Mucosa of descending colon (tissue), 3 donors: ENCODE measurements around the gene RNFT2. TPM values are rescaled to one million over a fixed set of nuclear protein-coding genes. Genes with fewer than 3 reads are reported as not detected.

Experiments used
- ATAC-seq: fragments of 200-7000 bp; cut with Tn5 transposase; one replicate; pipeline ENCODE4 v1.9.1; 2020; ENCODE audit warnings: mild to moderate bottlenecking, moderate library complexity
- DNase-seq, 3 donors: peaks; one replicate each; pipeline ENCODE4 v3.0.0-alpha.2; 2020
- H3K36me3 ChIP-seq: fragments of 200-600 bp; one replicate; pipeline ENCODE4 v1.8.0; 2021; ENCODE audit warnings: low read depth, mild to moderate bottlenecking
- H3K4me1 ChIP-seq: fragments of 200-600 bp; one replicate; pipeline ENCODE4 v1.8.0; 2021; ENCODE audit warnings: low read depth, mild to moderate bottlenecking
- H3K4me3 ChIP-seq: fragments of 200-600 bp; one replicate; pipeline ENCODE4 v1.8.0; 2021; ENCODE audit warnings: mild to moderate bottlenecking
- H3K9me3 ChIP-seq: fragments of 200-600 bp; one replicate; pipeline ENCODE4 v1.8.0; 2021; ENCODE audit warnings: mild to moderate bottlenecking
- intact Hi-C, 2 donors: fragments of 100-400 bp; cut with DNase I in 1 of 2; cut with micrococcal nuclease in 1 of 2; formaldehyde crosslinking; loops; one replicate each; pipeline versions ENCODE4 v1.11.0 to v1.11.1; 2022; cut with DNase I, micrococcal nuclease
- total RNA-seq, 3 donors: library from RNA; stranded (reverse); fragmentation: NEBNext Ultra II Directional in 2 of 3; extraction: Animal tissue kit (Norgen Biotek cat#: 25700) in 2 of 3; gene quantifications; one replicate each; pipeline versions ENCODE4 v1.2.1 to v1.2.4, GENCODE V29; 2021 to 2023
- TF ChIP-seq, protein P1 (sequence below): fragments of 200-600 bp; IDR thresholded peaks from one replicate; pipeline ENCODE4 v1.8.0; 2022; ENCODE audit warnings: antibody characterized with exemption, mild to moderate bottlenecking
- donor health status: DM: no; HTN: no; CAD: no; lungs with moderate emphysema.
- donor health status: DM: no; HTN: no; CAD: no.
- donor health status: DM: no; HTN: yes; CAD: no.

Gene RNFT2
- total RNA-seq, 3 donors from 2014 or later: 2.0 to 3.7 (median 2.1) TPM

- ATAC-seq: peak; percentile 79
- TF ChIP-seq, protein P1, sequence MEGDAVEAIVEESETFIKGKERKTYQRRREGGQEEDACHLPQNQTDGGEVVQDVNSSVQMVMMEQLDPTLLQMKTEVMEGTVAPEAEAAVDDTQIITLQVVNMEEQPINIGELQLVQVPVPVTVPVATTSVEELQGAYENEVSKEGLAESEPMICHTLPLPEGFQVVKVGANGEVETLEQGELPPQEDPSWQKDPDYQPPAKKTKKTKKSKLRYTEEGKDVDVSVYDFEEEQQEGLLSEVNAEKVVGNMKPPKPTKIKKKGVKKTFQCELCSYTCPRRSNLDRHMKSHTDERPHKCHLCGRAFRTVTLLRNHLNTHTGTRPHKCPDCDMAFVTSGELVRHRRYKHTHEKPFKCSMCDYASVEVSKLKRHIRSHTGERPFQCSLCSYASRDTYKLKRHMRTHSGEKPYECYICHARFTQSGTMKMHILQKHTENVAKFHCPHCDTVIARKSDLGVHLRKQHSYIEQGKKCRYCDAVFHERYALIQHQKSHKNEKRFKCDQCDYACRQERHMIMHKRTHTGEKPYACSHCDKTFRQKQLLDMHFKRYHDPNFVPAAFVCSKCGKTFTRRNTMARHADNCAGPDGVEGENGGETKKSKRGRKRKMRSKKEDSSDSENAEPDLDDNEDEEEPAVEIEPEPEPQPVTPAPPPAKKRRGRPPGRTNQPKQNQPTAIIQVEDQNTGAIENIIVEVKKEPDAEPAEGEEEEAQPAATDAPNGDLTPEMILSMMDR: no peak
- Histone ChIP-seq H3K36me3 (no peaks in the 10 kb centered on the region), H3K4me3 (no peak overlapping the region), H3K4me1 (peaks cover 32% of the 10 kb centered on the region), H3K9me3 (peaks cover 4% of the 10 kb centered on the region)
- intact Hi-C loops: no loop called here
- DNase-seq: peak; percentile 63 to 73 (median 69)
Measured at GRCh38 chr12:116878567-116879508, 140.7 kb downstream of the RNFT2 start.

GRCh38 chr12:116879509-116880212 is 141.5 kb downstream of the RNFT2 start:
- Histone ChIP-seq H3K36me3 (no peaks in the 10 kb centered on the region), H3K4me3 (no peak overlapping the region), H3K9me3 (peaks cover 2% of the 10 kb centered on the region), H3K4me1 (peaks cover 32% of the 10 kb centered on the region)
- peak; percentile 10 for ATAC-seq
- TF ChIP-seq, protein P1: no peak
- intact Hi-C loops: no loop called here
- peak in 2 of 3 donors; percentile 33 to 47 for DNase-seq

GRCh38 chr12:116880213-116880816 is 142.2 kb downstream of the RNFT2 start:
- no peak for ATAC-seq
- Histone ChIP-seq H3K4me1 (peaks cover 32% of the 10 kb centered on the region), H3K36me3 (no peaks in the 10 kb centered on the region), H3K9me3 (no peaks in the 10 kb centered on the region), H3K4me3 (no peak overlapping the region)
- intact Hi-C loops: no loop called here
- DNase-seq: no peak
- TF ChIP-seq, protein P1: no peak

- TF ChIP-seq, protein P1: no peak
- Histone ChIP-seq H3K36me3 (no peaks in the 10 kb centered on the region), H3K4me3 (no peak overlapping the region), H3K4me1 (peaks cover 32% of the 10 kb centered on the region), H3K9me3 (no peaks in the 10 kb centered on the region)
- intact Hi-C loops: no loop called here
- peak; percentile 83 for ATAC-seq
- DNase-seq: peak; percentile 46 to 70 (median 54)
Measured at GRCh38 chr12:116880817-116881324, 142.8 kb downstream of the RNFT2 start.

DNA sequence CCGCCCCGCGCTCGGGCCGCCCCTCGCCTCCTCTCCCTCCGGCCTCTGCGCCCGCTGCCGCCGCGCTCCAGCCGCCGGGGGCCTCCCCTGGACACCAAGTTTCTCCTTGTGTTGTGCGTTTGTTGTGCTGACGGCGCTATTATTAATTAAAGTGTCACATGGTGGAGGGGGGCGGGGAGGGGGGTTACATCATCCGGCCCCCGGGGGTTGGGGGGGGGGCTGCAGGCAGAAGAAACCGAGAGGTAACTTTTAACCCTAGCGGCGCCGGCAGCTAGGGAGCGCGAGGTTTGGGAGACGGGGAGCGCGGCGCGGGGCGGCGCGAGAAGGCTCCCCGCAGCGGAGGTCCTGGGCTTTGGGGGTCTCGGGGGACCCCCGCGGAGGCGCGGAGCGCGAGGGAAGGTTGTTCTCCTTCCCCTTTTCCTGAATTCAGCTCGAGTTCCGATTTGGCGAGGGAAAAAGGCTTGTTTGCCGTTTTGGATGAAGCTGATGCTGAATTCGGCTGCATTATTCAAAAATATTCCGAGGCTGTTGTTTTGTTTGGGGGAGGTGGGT is 143.3 kb downstream of the RNFT2 start, which contains the start of gene HRK:
Gene HRK (minus strand): TSS at position 117 of the 552 bp plus-strand sequence. CDS start 134 bp downstream, outside the sequence.
- ATAC-seq (no peak), DNase-seq (no peak)
- TF ChIP-seq, protein P1: no peak
- Histone ChIP-seq H3K4me1 (peaks cover 32% of the 10 kb centered on the region), H3K36me3 (no peaks in the 10 kb centered on the region), H3K9me3 (no peaks in the 10 kb centered on the region), H3K4me3 (no peak within 1 kb of the TSS)
- intact Hi-C loops: no loop called here
